SJSA1 (cell line): Measurements from ENCODE around the gene PHACTR1. TPM values are rescaled to one million over a fixed set of nuclear protein-coding genes. Genes with fewer than 3 reads are reported as not detected.
"Not testable (repeated sequence)": the region's sequence is repeated elsewhere in the genome, so short reads cannot be mapped to it uniquely, and the experiment has no call there.

Experiments
- DNase-seq, 2 experiments: peaks; one replicate each; pipeline ENCODE4 v3.0.0-alpha.2; 2015 to 2020; ENCODE audit warnings: low spot score in 2 of 2, low read depth in 1 of 2
- H3K27ac ChIP-seq: fragments of 250-450 bp; sonication (Bioruptor Pico); 2 replicates; pipeline ENCODE4 v1.5.1; 2020; ENCODE audit warnings: mild to moderate bottlenecking, moderate library complexity
- H3K27me3 ChIP-seq: fragments of 250-450 bp; sonication (Bioruptor Pico); replicated peaks from 2 replicates; pipeline ENCODE4 v1.5.1; 2020; ENCODE audit warnings: mild to moderate bottlenecking, moderate library complexity
- H3K36me3 ChIP-seq: fragments of 250-450 bp; sonication (Bioruptor Pico); 2 replicates; pipeline ENCODE4 v1.5.1; 2020; ENCODE audit warnings: mild to moderate bottlenecking
- H3K4me1 ChIP-seq: fragments of 250-450 bp; sonication (Bioruptor Pico); replicated peaks from 2 replicates; pipeline ENCODE4 v1.6.1; 2021; ENCODE audit warnings: mild to moderate bottlenecking
- H3K4me3 ChIP-seq: fragments of 250-450 bp; sonication (Bioruptor Pico); 2 replicates; pipeline ENCODE4 v1.5.1; 2020; ENCODE audit warnings: mild to moderate bottlenecking
- H3K9me3 ChIP-seq: fragments of 250-450 bp; sonication (Bioruptor Pico); replicated peaks from 2 replicates; pipeline ENCODE4 v1.5.1; 2020; ENCODE audit warnings: mild to moderate bottlenecking
- total RNA-seq: library from RNA; depleted of rRNA; stranded (reverse); fragments of >200 nt; shearing (Covaris generic); gene quantifications from 2 replicates; pipeline ENCODE4 v1.2.3, GENCODE V29; 2014

PHACTR1 gene
- total RNA-seq, 1 experiment from 2014 or later, result 0.37 TPM

DNA sequence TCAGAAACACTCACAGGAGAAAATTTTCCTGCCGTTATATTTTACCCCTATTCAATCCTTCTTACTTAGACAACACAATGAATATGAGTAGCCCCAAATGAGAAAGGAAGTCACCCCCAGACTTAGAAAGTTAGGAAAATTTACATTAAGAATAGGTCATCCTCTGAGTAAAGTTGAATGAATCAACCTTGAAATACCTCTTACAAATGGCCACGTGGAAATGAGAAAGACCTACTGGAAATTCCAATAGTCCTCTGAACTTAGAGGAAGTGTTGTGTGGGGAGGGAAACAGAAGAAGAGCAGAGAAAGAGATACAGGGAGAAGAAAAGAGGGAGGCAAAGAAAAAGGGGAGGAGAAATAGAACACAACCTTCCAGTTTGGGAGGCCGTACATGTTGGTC, 43.7 kb downstream of the PHACTR1 start:
- Histone ChIP-seq H3K9me3 (no peaks in the 10 kb centered on the region), H3K27ac (no peak overlapping the region), H3K27me3 (peaks cover 11% of the 10 kb centered on the region; the same call in 1 of the 2 replicates), H3K4me1 (no peaks in the 10 kb centered on the region), H3K36me3 (no peaks in the 10 kb centered on the region), H3K4me3 (no peak overlapping the region)
- DNase-seq, result no peak

DNA sequence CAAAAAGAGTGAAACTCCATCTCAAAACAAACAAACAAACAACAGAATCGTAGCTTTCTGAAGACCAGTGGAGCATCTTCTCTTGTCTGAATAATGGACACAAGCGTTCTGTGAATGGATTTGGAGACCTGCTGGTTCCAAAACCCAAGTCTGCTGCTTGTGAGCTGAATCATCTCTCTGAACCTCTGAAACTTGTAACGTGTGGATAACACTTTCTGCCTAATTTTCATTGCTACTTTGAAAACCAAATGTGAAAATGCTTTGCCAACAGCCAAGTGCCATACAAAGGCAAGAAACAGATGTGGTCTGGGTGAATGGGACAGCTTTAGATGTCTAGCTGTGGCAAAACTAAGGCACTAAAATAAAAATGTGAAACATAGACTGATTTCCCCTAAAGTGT, 44.3 kb downstream of the PHACTR1 start:
- no peaks in the 10 kb centered on the region for H3K9me3 ChIP-seq
- DNase-seq, result no peak
- no peak overlapping the region for H3K4me3 ChIP-seq
- no peak overlapping the region for H3K27ac ChIP-seq
- H3K27me3 ChIP-seq, result peaks cover 8% of the 10 kb centered on the region; the same call in 1 of the 2 replicates
- H3K36me3 ChIP-seq, result no peaks in the 10 kb centered on the region
- H3K4me1 ChIP-seq, result no peaks in the 10 kb centered on the region

DNA sequence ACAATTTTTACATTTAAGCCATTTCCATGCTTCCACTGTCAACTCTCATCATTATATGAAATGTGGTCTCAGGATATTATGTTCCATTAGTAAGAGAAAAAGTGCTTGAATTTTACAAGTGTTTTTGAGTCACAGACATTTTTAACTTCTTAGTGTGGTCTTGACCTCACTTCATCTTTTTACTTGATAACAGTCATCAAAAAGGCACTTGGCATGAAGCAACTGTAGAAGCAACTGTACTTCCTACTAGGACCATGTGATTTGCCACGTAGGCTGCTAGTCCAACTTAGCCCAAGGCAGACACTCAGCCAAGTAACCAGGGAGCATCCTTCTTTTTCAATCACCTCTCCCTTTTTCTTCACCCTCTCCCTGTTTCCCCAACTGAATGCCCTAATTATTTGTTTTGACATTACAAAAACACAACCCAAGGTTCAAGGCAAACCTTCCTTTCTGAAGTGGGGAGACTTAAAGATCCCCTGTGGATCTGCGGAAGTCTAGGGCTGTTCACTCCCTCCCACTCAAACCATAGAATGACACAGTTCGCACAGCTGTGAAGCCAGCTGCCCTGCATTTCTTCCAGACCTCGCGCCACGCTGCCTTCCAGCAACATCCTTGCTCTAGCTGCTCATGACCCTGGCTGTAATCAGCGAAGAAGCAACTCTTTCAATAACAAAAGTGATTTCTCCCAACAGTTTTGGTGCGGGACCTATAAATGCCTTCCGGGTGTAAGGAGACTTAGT, 45.0 kb downstream of the PHACTR1 start:
- no peak overlapping the region for H3K4me3 ChIP-seq
- DNase-seq, result no peak
- H3K36me3 ChIP-seq, result no peaks in the 10 kb centered on the region
- no peaks in the 10 kb centered on the region for H3K4me1 ChIP-seq
- no peaks in the 10 kb centered on the region for H3K9me3 ChIP-seq
- H3K27me3 ChIP-seq, result peaks cover 3% of the 10 kb centered on the region; the same call in 1 of the 2 replicates
- H3K27ac ChIP-seq, result no peak overlapping the region

DNA sequence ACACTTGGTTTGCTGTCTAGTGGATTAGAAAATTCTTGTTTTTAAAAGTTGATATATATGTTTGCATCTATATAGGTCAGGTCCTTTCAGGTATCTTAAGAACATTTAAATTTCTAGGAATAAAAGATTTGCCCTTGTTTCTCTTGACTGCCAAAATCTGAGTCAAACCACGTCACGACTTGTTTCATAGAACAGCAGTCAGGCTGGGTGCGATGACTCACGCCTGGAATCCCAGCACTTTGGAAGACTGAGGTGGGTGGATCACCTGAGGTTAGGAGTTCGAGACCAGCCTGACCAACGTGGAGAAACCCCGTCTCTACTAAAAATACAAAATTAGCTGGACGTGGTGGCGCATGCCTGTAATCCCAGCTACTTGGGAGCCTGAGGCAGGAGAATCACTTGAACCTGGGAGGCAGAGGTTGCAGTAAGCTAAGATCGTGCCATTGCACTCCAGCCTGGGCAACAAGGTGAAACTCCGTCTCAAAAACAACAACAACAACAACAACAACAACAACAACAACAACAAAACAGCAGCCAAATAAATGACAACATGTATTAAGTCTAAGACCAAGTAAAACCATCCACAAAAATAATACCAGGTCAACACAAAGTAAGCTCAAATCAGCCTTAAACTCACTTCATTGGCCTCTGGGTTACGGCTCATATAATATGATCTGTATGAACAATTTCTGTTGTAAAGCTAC, 46.3 kb downstream of the PHACTR1 start:
- not testable (repeated sequence) for H3K4me1 ChIP-seq, H3K4me3 ChIP-seq, H3K27me3 ChIP-seq, H3K27ac ChIP-seq, H3K36me3 ChIP-seq, H3K9me3 ChIP-seq, DNase-seq

DNA sequence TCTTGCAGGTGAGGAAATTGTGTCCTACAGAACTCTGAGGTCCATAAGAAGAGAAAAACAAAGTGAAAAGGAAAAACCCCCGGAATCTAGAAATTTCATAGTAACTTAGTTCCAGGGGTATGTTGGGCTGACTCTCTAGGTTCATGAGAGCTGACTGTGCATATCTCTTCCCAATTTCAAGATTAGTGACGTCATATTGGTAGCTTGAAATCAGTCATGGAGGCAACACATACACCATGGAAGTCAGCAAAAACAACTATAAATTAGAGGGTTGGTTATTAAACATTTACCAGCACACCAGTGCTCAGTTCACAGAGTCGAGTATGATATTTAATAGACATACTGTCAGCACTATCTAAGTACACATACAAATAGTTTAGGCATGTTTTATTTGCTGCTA, 49.8 kb downstream of the PHACTR1 start:
- Histone ChIP-seq H3K4me1 (no peaks in the 10 kb centered on the region), H3K36me3 (no peaks in the 10 kb centered on the region), H3K27me3 (no peaks in the 10 kb centered on the region; the same call in 1 of the 2 replicates), H3K9me3 (no peaks in the 10 kb centered on the region), H3K27ac (no peak overlapping the region), H3K4me3 (no peak overlapping the region)
- no peak for DNase-seq

DNA sequence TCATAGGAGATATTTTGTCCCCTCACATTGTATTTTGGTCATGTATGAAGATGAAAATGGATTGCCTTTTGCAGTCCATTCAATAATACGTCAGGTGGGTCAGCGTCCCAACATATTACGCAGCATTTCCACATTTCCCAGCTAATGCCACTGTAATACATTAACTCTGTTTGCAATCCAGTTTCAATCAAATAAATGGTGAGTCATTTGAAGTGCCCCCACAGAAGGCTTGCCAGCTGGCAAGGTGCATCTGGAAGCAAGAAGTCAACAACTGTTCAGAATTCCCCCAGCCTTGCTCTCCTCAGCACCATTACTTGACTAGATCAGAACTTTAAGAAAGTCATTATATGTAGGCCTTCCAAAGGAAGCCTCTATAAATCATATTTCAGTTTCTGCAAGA, 50.4 kb downstream of the PHACTR1 start:
- Histone ChIP-seq H3K27ac (no peak overlapping the region), H3K4me3 (no peak overlapping the region), H3K9me3 (no peaks in the 10 kb centered on the region), H3K27me3 (no peaks in the 10 kb centered on the region; the same call in 1 of the 2 replicates), H3K4me1 (no peaks in the 10 kb centered on the region), H3K36me3 (no peaks in the 10 kb centered on the region)
- DNase-seq, result no peak

DNA sequence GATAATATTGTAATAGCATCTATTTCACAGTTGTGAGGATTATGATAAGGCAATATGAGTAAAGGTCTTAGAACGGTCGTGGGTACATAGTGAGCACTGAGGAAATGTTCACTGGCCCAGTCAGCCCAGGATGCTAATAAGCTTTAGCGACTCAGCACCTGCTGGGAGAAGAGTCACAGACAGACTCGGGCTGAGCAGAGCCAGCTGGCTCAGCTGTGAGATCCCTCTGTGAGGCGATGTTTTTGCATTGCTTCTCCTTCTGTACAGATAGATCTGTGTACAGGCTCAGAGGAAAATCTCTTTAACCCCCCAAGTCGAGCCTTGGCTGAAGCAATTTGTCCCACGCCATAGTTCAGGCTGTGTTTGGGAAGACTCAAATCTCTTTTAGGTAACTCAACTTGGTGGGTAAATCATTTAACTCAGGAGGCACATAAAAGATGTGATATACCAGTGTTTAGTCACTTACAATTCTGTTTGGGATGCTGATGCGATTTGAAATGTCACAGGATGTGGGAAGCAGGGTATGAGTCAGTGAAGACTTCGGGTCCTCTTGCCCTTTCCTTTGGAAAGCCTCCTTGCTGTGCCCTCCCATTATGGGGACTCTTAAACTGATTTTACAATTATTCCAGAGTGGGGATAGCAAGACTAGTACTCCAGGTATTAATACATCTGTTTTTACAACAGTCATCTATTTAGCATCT, 53.1 kb downstream of the PHACTR1 start:
- Histone ChIP-seq H3K4me3 (no peak overlapping the region), H3K4me1 (no peaks in the 10 kb centered on the region), H3K36me3 (no peaks in the 10 kb centered on the region), H3K27ac (no peak overlapping the region), H3K9me3 (no peaks in the 10 kb centered on the region), H3K27me3 (peaks cover 3% of the 10 kb centered on the region; the same call in 1 of the 2 replicates)
- DNase-seq, result no peak

DNA sequence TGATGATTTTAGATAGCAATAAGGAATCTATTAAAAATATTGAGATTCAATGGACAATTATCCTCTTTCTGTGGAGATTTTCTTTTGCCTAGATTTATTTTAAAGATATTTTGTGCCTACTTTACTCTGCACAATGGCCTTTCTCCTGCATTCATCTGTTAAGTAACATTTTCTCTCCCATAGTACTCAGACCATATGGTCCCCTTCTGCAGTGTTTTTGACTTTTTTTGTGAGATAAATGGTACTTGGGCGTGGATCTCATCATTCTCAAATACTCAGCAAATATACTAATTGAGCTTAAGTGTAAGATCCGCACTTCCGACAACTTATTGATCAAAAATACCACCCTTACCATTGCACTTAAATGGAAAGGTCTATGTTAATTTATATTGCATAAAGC, 55.8 kb downstream of the PHACTR1 start:
- H3K4me1 ChIP-seq, result no peaks in the 10 kb centered on the region
- no peaks in the 10 kb centered on the region for H3K36me3 ChIP-seq
- H3K27ac ChIP-seq, result no peak overlapping the region
- no peaks in the 10 kb centered on the region for H3K9me3 ChIP-seq
- 0 out of 2 replicates have a peak, but pooled peaks cover 3% of the 10 kb centered on the region for H3K27me3 ChIP-seq
- no peak overlapping the region for H3K4me3 ChIP-seq
- no peak for DNase-seq

DNA sequence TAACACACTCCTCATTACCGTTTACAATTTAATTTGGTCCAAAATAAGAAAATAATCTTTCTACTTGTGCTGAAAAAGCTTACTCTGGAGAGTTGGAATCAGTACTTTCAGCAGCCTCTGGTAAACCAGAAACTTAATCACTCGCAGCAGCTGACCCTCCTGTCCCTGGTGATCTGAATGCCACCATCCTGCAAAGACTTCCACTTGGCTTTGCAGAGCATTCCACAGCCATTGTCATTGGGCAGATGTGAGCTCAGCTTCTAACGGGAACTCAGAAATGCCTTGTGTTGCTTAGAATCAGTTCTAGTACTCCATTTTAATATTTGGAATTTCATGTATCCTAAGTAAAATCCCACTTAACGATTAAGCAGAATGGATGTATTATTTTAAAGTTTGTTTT, 59.7 kb downstream of the PHACTR1 start:
- Histone ChIP-seq H3K27ac (no peak overlapping the region), H3K27me3 (peaks cover 6% of the 10 kb centered on the region; the same call in 1 of the 2 replicates), H3K4me1 (no peaks in the 10 kb centered on the region)

DNA sequence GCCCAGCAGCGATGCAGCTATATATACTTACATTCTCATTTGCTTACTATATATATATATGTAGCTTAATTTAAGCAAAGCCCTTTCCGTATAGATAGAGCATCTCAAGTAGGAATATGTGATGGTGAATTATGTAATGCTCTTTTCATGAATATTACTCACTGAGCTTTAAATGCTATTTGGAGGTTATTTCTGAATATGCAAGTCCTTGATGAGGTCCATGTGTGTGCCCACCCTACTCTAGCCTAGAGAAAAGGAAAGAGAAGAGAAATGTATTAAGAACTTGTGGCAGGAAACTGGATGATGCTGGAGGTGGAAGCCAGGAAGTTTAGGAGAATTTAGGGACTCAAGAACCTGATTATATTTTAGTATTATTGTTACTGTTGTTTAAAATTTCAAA, 63.2 kb downstream of the PHACTR1 start:
- Histone ChIP-seq H3K36me3 (no peaks in the 10 kb centered on the region), H3K4me1 (no peaks in the 10 kb centered on the region), H3K4me3 (no peak overlapping the region), H3K27me3 (peaks cover 3% of the 10 kb centered on the region; the same call in 1 of the 2 replicates), H3K9me3 (no peaks in the 10 kb centered on the region), H3K27ac (no peak overlapping the region)
- DNase-seq, result no peak

More for the DNA sequence above, 59.7 kb downstream of the PHACTR1 start:
- H3K36me3 ChIP-seq, result no peaks in the 10 kb centered on the region
- H3K9me3 ChIP-seq, result no peaks in the 10 kb centered on the region
- H3K4me3 ChIP-seq, result no peak overlapping the region
- no peak for DNase-seq

DNA sequence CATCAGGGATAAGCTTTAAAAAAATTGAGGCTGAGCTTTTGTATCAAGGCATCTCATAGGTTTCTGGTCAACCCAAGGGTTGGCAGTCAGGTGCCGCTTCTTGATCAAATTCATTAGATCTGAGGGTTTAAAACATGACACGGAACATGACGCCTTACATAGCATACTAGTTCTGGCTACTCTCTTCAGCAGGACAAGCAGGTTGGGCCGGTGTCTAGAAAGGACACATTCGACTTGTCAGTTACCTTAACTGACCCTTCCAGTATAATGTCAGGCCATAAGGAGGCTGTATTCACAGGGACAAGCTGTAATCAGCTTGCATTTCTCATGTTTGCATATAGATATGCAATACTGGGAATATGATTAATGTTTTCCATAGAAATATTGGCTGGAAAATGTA, 65.6 kb downstream of the PHACTR1 start:
- no peak for DNase-seq
- H3K4me1 ChIP-seq, result no peaks in the 10 kb centered on the region
- no peak overlapping the region for H3K27ac ChIP-seq
- no peaks in the 10 kb centered on the region for H3K36me3 ChIP-seq
- H3K4me3 ChIP-seq, result no peak overlapping the region
- H3K27me3 ChIP-seq, result peaks cover 3% of the 10 kb centered on the region; the same call in 1 of the 2 replicates
- H3K9me3 ChIP-seq, result no peaks in the 10 kb centered on the region

DNA sequence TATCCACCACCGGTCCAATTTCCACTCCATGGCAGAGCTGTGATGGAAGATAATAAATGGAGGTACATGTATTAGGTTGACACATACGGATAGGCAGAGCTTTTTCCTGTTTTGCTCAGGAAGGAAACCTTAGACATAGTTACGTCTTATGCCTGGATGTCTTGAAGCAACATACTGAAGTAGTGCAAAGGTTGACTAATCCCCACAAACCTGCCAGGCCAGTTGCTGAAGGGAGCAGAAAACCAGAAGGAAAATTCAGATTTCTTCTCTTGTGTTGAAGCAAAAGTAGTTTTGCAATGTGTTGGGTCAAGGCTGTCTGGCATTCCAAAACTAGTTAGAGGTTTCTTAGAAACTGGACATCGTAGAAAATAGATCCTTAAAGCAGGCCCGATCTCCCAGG, 68.7 kb downstream of the PHACTR1 start:
- Histone ChIP-seq H3K9me3 (no peaks in the 10 kb centered on the region), H3K36me3 (no peaks in the 10 kb centered on the region), H3K4me1 (no peaks in the 10 kb centered on the region), H3K27ac (no peak overlapping the region), H3K4me3 (no peak overlapping the region), H3K27me3 (no peaks in the 10 kb centered on the region)
- no peak for DNase-seq

DNA sequence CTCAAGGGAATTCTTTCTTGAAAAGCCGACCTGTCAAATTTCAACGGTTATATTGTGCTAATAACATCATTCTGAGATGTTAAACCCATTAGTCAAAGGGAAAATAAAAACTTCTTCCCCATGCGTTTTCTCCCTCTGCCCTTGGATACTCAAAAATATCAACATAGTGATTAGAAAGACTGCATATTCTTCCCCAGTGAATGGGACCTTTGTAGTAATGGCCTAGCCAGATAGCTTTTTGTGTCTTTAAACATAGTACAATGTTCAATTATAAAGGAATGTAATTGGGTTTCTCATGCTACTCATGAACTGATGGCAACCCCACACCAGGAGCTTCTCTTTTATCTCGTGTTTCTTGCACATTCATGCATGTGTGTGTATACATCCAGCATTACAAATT, 69.4 kb downstream of the PHACTR1 start:
- Histone ChIP-seq H3K27ac (no peak overlapping the region), H3K27me3 (no peaks in the 10 kb centered on the region), H3K4me1 (no peaks in the 10 kb centered on the region), H3K36me3 (no peaks in the 10 kb centered on the region), H3K9me3 (no peaks in the 10 kb centered on the region), H3K4me3 (no peak overlapping the region)
- DNase-seq, result no peak

DNA sequence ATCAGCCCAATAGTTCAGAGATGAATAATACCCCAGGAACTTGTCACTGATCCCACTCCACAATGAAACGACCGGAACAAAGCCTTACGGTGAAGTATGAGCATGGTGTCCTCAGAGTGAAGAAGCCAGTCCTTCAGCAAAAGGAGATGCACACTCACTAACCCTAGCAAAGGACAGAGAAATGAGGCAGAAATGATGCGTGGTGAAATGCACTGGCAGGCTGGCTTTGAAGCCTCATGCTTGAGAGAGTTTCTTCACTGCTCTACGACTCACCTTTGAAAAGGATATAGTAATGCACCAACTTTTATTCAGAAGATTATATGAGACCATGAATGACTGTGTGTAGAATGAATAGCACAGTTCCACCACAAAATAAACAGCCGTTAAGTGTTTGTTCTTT, 74.8 kb downstream of the PHACTR1 start:
- Histone ChIP-seq H3K4me1 (no peaks in the 10 kb centered on the region), H3K4me3 (no peak overlapping the region), H3K9me3 (no peaks in the 10 kb centered on the region), H3K27ac (no peak overlapping the region), H3K36me3 (no peaks in the 10 kb centered on the region), H3K27me3 (no peaks in the 10 kb centered on the region)
- DNase-seq, result no peak
